ENCODE results near the gene TTLL11.

TTLL11 gene

GRCh38 chr9:121952611-121953010, 140.5 kb downstream of the TTLL11 start:
- TF ChIP-seq NFIC (IDR thresholded peaks at IDR 0.05): no peak
- no peak for TF ChIP-seq TAF1 (IDR thresholded peaks at IDR 0.05; ENCODE audit: low read depth)
- TF ChIP-seq CEBPB (IDR thresholded peaks at IDR 0.05): no peak
- TF ChIP-seq YY1 (IDR thresholded peaks at IDR 0.05; ENCODE audit: low read depth): no peak
- TF ChIP-seq CREB1 (IDR thresholded peaks at IDR 0.05; ENCODE audit: low read depth): no peak
- TF ChIP-seq, protein P1, sequence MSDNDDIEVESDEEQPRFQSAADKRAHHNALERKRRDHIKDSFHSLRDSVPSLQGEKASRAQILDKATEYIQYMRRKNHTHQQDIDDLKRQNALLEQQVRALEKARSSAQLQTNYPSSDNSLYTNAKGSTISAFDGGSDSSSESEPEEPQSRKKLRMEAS (IDR thresholded peaks at IDR 0.05): no peak
- no peak for TF ChIP-seq ZBTB7A (IDR thresholded peaks at IDR 0.05; ENCODE audit: low read depth)
- TF ChIP-seq USF1 (IDR thresholded peaks at IDR 0.05): no peak
- TF ChIP-seq EP300 (IDR thresholded peaks at IDR 0.05; ENCODE audit: borderline replicate concordance): no peak
- TF ChIP-seq TEAD4 (IDR thresholded peaks at IDR 0.05): no peak
- TF ChIP-seq FOXM1 (IDR thresholded peaks at IDR 0.05; ENCODE audit: borderline replicate concordance, low read depth): no peak

GRCh38 chr9:121950866-121951265, 142.2 kb downstream of the TTLL11 start:
- TF ChIP-seq EP300 (IDR thresholded peaks at IDR 0.05; ENCODE audit: borderline replicate concordance) (no peak), NFIC (IDR thresholded peaks at IDR 0.05) (no peak), USF1 (IDR thresholded peaks at IDR 0.05) (no peak), CREB1 (IDR thresholded peaks at IDR 0.05; ENCODE audit: low read depth) (no peak), CEBPB (IDR thresholded peaks at IDR 0.05) (no peak), TAF1 (IDR thresholded peaks at IDR 0.05; ENCODE audit: low read depth) (no peak), ZBTB7A (IDR thresholded peaks at IDR 0.05; ENCODE audit: low read depth) (no peak), EGR1 (IDR thresholded peaks at IDR 0.05) (no peak), TEAD4 (IDR thresholded peaks at IDR 0.05) (no peak), YY1 (IDR thresholded peaks at IDR 0.05; ENCODE audit: low read depth) (no peak)
- TF ChIP-seq, protein P2, sequence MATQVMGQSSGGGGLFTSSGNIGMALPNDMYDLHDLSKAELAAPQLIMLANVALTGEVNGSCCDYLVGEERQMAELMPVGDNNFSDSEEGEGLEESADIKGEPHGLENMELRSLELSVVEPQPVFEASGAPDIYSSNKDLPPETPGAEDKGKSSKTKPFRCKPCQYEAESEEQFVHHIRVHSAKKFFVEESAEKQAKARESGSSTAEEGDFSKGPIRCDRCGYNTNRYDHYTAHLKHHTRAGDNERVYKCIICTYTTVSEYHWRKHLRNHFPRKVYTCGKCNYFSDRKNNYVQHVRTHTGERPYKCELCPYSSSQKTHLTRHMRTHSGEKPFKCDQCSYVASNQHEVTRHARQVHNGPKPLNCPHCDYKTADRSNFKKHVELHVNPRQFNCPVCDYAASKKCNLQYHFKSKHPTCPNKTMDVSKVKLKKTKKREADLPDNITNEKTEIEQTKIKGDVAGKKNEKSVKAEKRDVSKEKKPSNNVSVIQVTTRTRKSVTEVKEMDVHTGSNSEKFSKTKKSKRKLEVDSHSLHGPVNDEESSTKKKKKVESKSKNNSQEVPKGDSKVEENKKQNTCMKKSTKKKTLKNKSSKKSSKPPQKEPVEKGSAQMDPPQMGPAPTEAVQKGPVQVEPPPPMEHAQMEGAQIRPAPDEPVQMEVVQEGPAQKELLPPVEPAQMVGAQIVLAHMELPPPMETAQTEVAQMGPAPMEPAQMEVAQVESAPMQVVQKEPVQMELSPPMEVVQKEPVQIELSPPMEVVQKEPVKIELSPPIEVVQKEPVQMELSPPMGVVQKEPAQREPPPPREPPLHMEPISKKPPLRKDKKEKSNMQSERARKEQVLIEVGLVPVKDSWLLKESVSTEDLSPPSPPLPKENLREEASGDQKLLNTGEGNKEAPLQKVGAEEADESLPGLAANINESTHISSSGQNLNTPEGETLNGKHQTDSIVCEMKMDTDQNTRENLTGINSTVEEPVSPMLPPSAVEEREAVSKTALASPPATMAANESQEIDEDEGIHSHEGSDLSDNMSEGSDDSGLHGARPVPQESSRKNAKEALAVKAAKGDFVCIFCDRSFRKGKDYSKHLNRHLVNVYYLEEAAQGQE (IDR thresholded peaks at IDR 0.05; ENCODE audit: low read depth): no peak
- TF ChIP-seq, protein P1 (IDR thresholded peaks at IDR 0.05): no peak

DNA sequence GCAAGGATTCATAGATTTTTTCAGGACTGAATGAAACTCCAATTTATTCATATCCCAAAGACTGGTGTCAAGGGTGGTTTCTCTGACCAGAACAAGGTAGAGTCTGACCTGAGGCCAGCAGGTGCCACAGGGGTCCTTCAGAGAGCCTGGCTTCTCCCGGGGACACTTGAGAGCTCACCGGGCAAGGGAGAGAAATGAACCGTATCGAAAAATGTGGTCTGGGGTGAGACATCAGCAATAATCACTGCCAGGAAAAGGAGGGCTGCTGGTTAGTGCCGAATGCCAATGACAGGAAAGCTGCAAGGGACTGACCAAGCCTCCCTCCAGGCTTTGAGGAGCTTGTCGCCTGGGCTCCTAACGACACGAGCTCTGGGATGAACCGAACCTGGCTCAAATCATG, 142.7 kb downstream of the TTLL11 start:
- TF ChIP-seq, protein P1 (IDR thresholded peaks at IDR 0.05): no peak
- TF ChIP-seq YY1 (IDR thresholded peaks at IDR 0.05; ENCODE audit: low read depth) (no peak), FOXM1 (IDR thresholded peaks at IDR 0.05; ENCODE audit: borderline replicate concordance, low read depth) (no peak)

DNA sequence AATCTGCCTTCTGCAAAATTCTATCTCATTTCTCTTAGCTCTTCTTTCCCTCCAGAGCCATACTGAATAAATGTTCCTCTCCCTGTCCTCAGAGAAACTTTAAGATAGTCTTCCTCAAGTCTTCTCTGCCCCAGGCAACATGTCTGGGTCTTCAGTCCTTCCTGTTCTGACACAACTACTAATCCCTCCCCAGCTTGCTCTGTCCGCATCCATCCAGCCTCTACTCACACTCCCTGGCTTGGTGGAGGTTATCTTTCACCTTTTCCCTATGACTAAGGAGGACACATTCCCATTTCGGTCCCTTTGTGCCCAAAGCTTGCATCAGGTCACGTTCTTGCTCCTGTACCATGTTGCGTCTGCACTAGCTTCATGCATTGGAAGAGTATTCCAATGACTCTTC, 143.3 kb downstream of the TTLL11 start:
- no peak for TF ChIP-seq EP300 (IDR thresholded peaks at IDR 0.05; ENCODE audit: borderline replicate concordance)
- no peak for TF ChIP-seq ZBTB7A (IDR thresholded peaks at IDR 0.05; ENCODE audit: low read depth)
- no peak for TF ChIP-seq FOXM1 (IDR thresholded peaks at IDR 0.05; ENCODE audit: borderline replicate concordance, low read depth)
- TF ChIP-seq, protein P1 (IDR thresholded peaks at IDR 0.05): no peak
- no peak for TF ChIP-seq NFIC (IDR thresholded peaks at IDR 0.05)
- no peak for TF ChIP-seq CEBPB (IDR thresholded peaks at IDR 0.05)
- TF ChIP-seq, protein P2 (IDR thresholded peaks at IDR 0.05; ENCODE audit: low read depth): no peak
- no peak for TF ChIP-seq TEAD4 (IDR thresholded peaks at IDR 0.05)
- no peak for TF ChIP-seq TCF12 (IDR thresholded peaks at IDR 0.05; ENCODE audit: low read depth)

DNA sequence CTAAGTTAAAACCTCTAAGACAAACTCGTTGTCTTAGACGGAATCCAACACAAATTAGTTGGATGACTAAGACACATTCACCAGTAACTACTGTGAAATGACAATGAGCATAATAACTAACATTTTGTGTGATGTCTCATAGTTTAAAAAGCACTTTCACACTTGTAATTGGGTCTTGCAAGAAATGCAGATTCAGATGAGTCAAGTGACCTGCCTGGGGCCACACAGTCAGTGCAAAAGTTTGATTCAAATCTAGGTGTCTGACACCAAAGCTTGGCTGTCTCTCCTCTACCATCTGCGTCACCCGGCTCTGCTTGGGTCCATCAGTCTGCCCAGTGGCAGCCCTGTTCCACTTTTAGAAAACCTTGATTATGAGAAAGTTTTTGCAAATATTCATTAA, 143.7 kb downstream of the TTLL11 start:
- TF ChIP-seq EP300 (IDR thresholded peaks at IDR 0.05; ENCODE audit: borderline replicate concordance) (no peak), RAD21 (IDR thresholded peaks at IDR 0.05; ENCODE audit: low read depth) (no peak), CREB1 (IDR thresholded peaks at IDR 0.05; ENCODE audit: low read depth) (no peak), TCF12 (IDR thresholded peaks at IDR 0.05; ENCODE audit: low read depth) (no peak), TEAD4 (IDR thresholded peaks at IDR 0.05) (no peak), TAF1 (IDR thresholded peaks at IDR 0.05; ENCODE audit: low read depth) (no peak), USF1 (IDR thresholded peaks at IDR 0.05) (no peak), CEBPB (IDR thresholded peaks at IDR 0.05) (no peak), EGR1 (IDR thresholded peaks at IDR 0.05) (no peak), ZBTB7A (IDR thresholded peaks at IDR 0.05; ENCODE audit: low read depth) (no peak), YY1 (IDR thresholded peaks at IDR 0.05; ENCODE audit: low read depth) (no peak), FOXM1 (IDR thresholded peaks at IDR 0.05; ENCODE audit: borderline replicate concordance, low read depth) (no peak), NFIC (IDR thresholded peaks at IDR 0.05) (no peak)
- TF ChIP-seq, protein P1 (IDR thresholded peaks at IDR 0.05): no peak
- TF ChIP-seq, protein P2 (IDR thresholded peaks at IDR 0.05; ENCODE audit: low read depth): no peak

All from Ishikawa (cell line).